GM18858 (cell line): Measurements from ENCODE around the gene KCNJ18.
"Not testable (repeated sequence)": the region's sequence is repeated elsewhere in the genome, so short reads cannot be mapped to it uniquely, and the experiment has no call there.

Experiments
- ATAC-seq: cut with Tn5 transposase; IDR thresholded peaks from one replicate; pipeline ENCODE4 v1.9.1; 2021; ENCODE audit not compliant: unreplicated experiment

KCNJ18 gene

DNA sequence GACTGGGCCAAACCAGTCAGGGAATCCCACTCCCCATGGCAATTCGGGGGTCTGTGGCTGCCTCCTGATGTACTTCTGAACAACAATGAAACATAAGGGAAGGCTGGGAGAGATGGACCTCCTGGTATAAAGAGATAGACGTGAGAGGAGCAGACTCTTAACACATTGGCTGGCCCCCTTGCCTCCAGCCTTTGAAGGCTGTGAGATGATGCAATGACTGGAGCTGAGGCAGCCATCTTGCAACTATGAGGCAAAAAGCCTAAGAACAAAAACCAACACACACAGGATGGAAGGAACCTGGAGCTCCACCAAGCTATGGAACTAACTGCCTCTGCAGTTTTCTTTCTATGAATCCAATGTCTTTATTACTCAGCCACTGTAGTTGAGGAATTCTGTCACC lies 58.8 kb downstream of the KCNJ18 start:
- ATAC-seq, result not testable (repeated sequence)
